H1 (cell line): Measurements from ENCODE around the gene NR2F1-AS1.
"Not testable (repeated sequence)": the region's sequence is repeated elsewhere in the genome, so short reads cannot be mapped to it uniquely, and the experiment has no call there.

Experiments
- HDAC2 ChIP-seq, 2 experiments: fragments of 300-600 bp in 1 of 2; sonication (generic) in 1 of 2; IDR thresholded peaks; 2 replicates each; pipeline ENCODE4 v1.6.1; 2011 to 2012; ENCODE audit warnings: low read depth in 2 of 2, low read length in 2 of 2, mild to moderate bottlenecking in 2 of 2, moderate library complexity in 2 of 2, borderline replicate concordance in 1 of 2, inconsistent platforms in 1 of 2
- POLR2A ChIP-seq, 2 experiments: IDR thresholded peaks; 1 replicate in 1 of 2; 2 replicates in 1 of 2; pipeline ENCODE4 v1.6.1; 2011; ENCODE audit warnings: low read depth in 2 of 2, low read length in 2 of 2, mild to moderate bottlenecking in 2 of 2; ENCODE audit errors: control extremely low read depth in 1 of 2
- POLR2AphosphoS5 ChIP-seq: IDR thresholded peaks from 2 replicates; pipeline ENCODE4 v1.6.1; 2011; ENCODE audit warnings: low read depth, low read length
- RAD21 ChIP-seq, 2 experiments: IDR thresholded peaks in 1 of 2; conservative IDR thresholded peaks in 1 of 2; 2 replicates each; pipeline ENCODE4 v1.6.1; 2011; ENCODE audit warnings: low read depth in 2 of 2, low read length in 2 of 2, improper control_type of control experiment in 1 of 2, inconsistent platforms in 1 of 2, mild to moderate bottlenecking in 1 of 2, moderate library complexity in 1 of 2
- TAF1 ChIP-seq: IDR thresholded peaks from 2 replicates; pipeline ENCODE4 v1.6.1; 2011; ENCODE audit warnings: mild to moderate bottlenecking, low read depth, low read length
- TEAD4 ChIP-seq: IDR thresholded peaks from 2 replicates; pipeline ENCODE4 v1.6.1; 2012; ENCODE audit warnings: low read depth, low read length, inconsistent platforms, mixed read lengths
- TF ChIP-seq, protein P1 (sequence below), 3 experiments: IDR thresholded peaks; 1 replicate in 2 of 3; 2 replicates in 1 of 3; pipeline versions ENCODE4 v1.5.1 to v1.6.1; 2011; ENCODE audit warnings: low read length in 3 of 3, mild to moderate bottlenecking in 3 of 3, inconsistent platforms in 2 of 3, low read depth in 1 of 3, moderate library complexity in 1 of 3; ENCODE audit not compliant: insufficient read depth in 1 of 3; ENCODE audit errors: control extremely low read depth in 1 of 3

DNA sequence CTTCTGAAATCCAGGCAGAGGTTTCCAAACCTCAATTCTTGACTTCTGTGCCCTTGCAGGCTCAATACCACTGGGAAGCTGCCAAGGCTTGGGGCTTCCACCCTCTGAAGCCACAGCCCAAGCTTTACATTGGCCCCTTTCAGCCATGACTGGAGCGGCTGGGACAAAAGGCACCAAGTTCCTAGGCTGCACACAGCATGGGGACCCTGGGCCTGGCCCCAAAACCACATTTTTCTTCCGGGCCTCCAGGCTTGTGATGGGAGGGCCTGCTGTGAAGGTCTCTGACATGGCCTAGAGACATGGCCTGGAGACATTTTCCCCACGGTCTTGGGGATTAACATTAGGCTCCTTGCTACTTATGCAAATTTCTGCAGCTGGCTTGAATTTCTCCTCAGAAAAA, 75.5 kb downstream of the NR2F1-AS1 start:
- TF ChIP-seq TAF1; POLR2A (IDR thresholded peaks at IDR 0.05; ENCODE audit: control extremely low read depth in 1 of 2, low read depth in 2 of 2, low read length in 2 of 2); TEAD4; POLR2AphosphoS5; HDAC2 (IDR thresholded peaks at IDR 0.05; ENCODE audit: borderline replicate concordance in 1 of 2, low read depth in 2 of 2, low read length in 2 of 2); RAD21 (IDR thresholded peaks at IDR 0.05 in 1 of 2, conservative IDR thresholded peaks at IDR 0.05 in 1 of 2; ENCODE audit: low read depth in 2 of 2, low read length in 2 of 2): not testable (repeated sequence)
- TF ChIP-seq, protein P1, sequence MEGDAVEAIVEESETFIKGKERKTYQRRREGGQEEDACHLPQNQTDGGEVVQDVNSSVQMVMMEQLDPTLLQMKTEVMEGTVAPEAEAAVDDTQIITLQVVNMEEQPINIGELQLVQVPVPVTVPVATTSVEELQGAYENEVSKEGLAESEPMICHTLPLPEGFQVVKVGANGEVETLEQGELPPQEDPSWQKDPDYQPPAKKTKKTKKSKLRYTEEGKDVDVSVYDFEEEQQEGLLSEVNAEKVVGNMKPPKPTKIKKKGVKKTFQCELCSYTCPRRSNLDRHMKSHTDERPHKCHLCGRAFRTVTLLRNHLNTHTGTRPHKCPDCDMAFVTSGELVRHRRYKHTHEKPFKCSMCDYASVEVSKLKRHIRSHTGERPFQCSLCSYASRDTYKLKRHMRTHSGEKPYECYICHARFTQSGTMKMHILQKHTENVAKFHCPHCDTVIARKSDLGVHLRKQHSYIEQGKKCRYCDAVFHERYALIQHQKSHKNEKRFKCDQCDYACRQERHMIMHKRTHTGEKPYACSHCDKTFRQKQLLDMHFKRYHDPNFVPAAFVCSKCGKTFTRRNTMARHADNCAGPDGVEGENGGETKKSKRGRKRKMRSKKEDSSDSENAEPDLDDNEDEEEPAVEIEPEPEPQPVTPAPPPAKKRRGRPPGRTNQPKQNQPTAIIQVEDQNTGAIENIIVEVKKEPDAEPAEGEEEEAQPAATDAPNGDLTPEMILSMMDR (IDR thresholded peaks at IDR 0.05; ENCODE audit: control extremely low read depth in 1 of 3, insufficient read depth in 1 of 3, low read depth in 1 of 3, low read length in 3 of 3) = not testable (repeated sequence)
